Cardiac muscle cell (in vitro differentiated cells and primary cell): ENCODE measurements around the gene MYO1C. TPM values are rescaled to one million over a fixed set of nuclear protein-coding genes. Genes with fewer than 3 reads are reported as not detected.

Experiments
- DNase-seq, 2 donors: peaks; one replicate each; pipeline versions ENCODE4 v3.0.0 to v3.0.0-alpha.2; 2010 to 2017; ENCODE audit warnings: low read depth in 1 of 2, low spot score in 1 of 2
- H3K27ac ChIP-seq: fragments of 200-600 bp; sonication (generic); 2 replicates; pipeline ENCODE4 v1.5.1; 2016
- H3K27me3 ChIP-seq: fragments of 200-600 bp; sonication (generic); 2 replicates; pipeline ENCODE4 v1.6.0; 2016; ENCODE audit warnings: control low read depth
- H3K36me3 ChIP-seq: fragments of 200-600 bp; sonication (generic); 2 replicates; pipeline ENCODE4 v1.5.1; 2016; ENCODE audit warnings: control low read depth
- H3K4me1 ChIP-seq: fragments of 200-600 bp; sonication (generic); 2 replicates; pipeline ENCODE4 v1.8.1; 2017; ENCODE audit warnings: low read depth, mild to moderate bottlenecking, mixed run types
- H3K4me3 ChIP-seq: fragments of 200-600 bp; sonication (generic); 2 replicates; pipeline ENCODE4 v1.5.1; 2016; ENCODE audit warnings: mild to moderate bottlenecking
- H3K9me3 ChIP-seq: fragments of 200-600 bp; sonication (generic); 2 replicates; pipeline ENCODE4 v1.5.1; 2017; ENCODE audit warnings: low read depth, mild to moderate bottlenecking, control low read depth
- polyA plus RNA-seq: library from polyadenylated mRNA; unstranded; fragments of >200 nt; fragmentation: Nextera tagmentation; extraction: Ambion mirVana; gene quantifications from 2 replicates; pipeline ENCODE4 v1.2.1, GENCODE V29; 2016
- total RNA-seq: library from RNA; depleted of rRNA; stranded (reverse); fragments of >200 nt; gene quantifications from 2 replicates; pipeline ENCODE4 v1.2.3, GENCODE V29; 2016
- TF ChIP-seq, protein P1 (sequence below): IDR thresholded peaks from 2 replicates; pipeline ENCODE4 v1.5.1; 2012; ENCODE audit warnings: low read depth, mild to moderate bottlenecking, low read length

Gene MYO1C
- total and polyA plus RNA-seq, 2 experiments from 2014 or later, result 34.1 to 63.9 TPM

DNA sequence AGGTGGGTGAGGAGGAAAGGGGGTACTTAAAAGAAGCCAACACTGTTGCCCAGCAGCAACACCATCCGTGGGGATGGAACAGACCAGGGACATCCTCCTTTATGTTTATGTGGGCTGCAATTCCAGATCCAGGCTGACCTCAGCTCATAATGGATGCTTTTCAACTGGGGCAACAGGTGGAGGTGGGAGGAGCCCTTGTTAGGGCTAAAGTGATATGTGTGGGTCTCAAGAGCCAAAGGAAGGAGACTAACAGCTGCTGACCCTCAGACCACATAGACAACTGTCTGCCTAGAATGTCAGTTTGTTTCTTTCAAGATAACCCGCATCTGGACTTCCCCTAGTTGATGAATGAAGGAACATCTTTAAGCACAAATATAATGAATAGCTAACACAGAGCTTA lies 25.9 kb upstream of the MYO1C start:
- H3K9me3 ChIP-seq, result no peaks in the 10 kb centered on the region
- H3K4me1 ChIP-seq, result peaks cover 4% of the 10 kb centered on the region
- H3K4me3 ChIP-seq, result no peak overlapping the region
- H3K36me3 ChIP-seq, result no peaks in the 10 kb centered on the region
- no peak overlapping the region for H3K27ac ChIP-seq
- TF ChIP-seq, protein P1, sequence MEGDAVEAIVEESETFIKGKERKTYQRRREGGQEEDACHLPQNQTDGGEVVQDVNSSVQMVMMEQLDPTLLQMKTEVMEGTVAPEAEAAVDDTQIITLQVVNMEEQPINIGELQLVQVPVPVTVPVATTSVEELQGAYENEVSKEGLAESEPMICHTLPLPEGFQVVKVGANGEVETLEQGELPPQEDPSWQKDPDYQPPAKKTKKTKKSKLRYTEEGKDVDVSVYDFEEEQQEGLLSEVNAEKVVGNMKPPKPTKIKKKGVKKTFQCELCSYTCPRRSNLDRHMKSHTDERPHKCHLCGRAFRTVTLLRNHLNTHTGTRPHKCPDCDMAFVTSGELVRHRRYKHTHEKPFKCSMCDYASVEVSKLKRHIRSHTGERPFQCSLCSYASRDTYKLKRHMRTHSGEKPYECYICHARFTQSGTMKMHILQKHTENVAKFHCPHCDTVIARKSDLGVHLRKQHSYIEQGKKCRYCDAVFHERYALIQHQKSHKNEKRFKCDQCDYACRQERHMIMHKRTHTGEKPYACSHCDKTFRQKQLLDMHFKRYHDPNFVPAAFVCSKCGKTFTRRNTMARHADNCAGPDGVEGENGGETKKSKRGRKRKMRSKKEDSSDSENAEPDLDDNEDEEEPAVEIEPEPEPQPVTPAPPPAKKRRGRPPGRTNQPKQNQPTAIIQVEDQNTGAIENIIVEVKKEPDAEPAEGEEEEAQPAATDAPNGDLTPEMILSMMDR, result no peak
- H3K27me3 ChIP-seq, result no peaks in the 10 kb centered on the region
- no peak for DNase-seq

DNA sequence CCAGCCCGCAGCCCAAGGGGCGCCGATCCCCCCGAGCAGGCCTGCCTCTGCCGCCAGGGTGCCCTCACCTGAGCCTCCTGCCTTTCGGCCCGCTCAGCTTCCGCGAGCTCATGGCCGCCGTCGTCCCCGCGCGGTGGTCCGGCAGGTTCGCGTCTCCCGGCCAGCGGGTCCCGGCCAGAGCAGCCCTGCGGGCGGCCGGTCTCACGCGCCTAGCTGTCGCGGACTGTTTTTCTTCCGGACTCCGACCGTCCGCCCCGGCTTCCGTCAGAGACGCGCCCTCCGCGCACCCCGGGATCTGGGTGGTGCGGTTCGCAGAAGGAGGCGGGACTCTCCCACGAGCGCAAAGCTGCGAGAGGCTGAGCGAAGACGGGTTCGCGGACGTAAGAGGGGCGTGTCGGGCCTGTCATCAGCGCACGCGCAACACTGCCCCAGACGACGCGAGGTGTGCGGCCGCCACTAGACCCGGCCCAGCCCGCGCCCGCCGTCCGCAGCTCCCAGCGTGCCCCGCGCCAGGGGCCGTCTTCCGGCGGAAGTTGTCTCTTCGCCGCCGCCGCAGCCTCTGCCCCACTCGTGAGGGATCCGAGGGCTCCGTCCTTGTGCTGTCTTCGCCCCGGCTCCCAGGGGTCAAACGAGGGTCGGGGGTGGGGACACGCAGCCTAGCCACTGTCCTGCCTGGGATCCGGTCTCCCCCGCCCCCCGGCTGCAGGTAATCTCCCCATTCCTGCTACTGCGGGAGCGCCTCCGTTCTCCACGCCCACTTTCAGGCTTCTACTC lies 24.1 kb upstream of the MYO1C start, which contains the start of gene INPP5K:
Gene INPP5K (minus strand): TSS at position 225 of the 774 bp plus-strand sequence. CDS start 113 bp downstream, at position 112.
- Histone ChIP-seq H3K27ac (peak within 1 kb of the TSS; percentile 94), H3K4me1 (peaks cover 4% of the 10 kb centered on the region)
- TF ChIP-seq, protein P1, result no peak

DNA sequence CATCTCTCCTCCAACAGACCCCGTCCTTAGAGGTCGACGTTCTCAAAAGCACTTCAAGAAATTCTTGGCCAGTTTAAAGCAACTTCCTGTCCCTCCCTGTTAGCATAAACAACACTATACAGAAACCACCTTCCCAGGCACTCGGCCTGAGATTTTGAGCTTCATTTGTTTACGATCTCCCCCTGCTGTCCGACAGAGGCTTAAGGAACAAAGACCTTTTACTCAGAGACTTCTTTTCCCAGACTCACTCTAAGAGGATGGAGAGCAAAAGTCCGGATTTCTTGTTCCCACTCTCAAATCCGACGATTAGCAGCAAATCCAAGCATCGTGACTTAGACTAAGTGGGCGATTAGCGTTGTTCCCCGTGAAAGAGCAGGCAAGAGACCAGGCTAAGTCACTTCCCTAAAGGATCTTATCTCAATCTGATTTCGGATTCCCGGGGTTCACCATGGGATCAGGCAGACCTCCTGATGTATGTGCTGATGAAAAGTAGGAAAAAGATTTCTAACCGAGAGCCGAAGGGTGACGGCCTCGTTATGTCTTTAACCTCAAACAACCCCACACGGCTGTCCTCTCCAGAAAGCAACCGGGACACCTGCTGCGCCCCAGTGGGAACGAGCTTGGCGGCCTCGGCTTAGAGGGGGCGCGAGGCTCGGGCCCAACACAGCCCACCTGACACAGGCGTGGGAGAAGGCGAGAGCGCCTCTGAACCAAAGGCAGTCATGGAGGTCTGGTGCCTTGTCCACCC lies 23.3 kb upstream of the MYO1C start:
- peak overlapping the region; percentile 85 for H3K4me3 ChIP-seq
- H3K27ac ChIP-seq, result peak overlapping the region; percentile 72
- H3K9me3 ChIP-seq, result no peaks in the 10 kb centered on the region
- H3K4me1 ChIP-seq, result peaks cover 4% of the 10 kb centered on the region
- peak; percentile 78 to 93 for DNase-seq
- no peaks in the 10 kb centered on the region for H3K27me3 ChIP-seq
- TF ChIP-seq, protein P1, result peak; percentile 71
- H3K36me3 ChIP-seq, result no peaks in the 10 kb centered on the region

More for the DNA sequence above, 24.1 kb upstream of the MYO1C start, which contains the start of gene INPP5K:
- H3K9me3 ChIP-seq, result no peaks in the 10 kb centered on the region
- no peaks in the 10 kb centered on the region for H3K36me3 ChIP-seq
- H3K4me3 ChIP-seq, result peak within 1 kb of the TSS; percentile 85
- DNase-seq, result peak; percentile 99
- no peaks in the 10 kb centered on the region for H3K27me3 ChIP-seq

DNA sequence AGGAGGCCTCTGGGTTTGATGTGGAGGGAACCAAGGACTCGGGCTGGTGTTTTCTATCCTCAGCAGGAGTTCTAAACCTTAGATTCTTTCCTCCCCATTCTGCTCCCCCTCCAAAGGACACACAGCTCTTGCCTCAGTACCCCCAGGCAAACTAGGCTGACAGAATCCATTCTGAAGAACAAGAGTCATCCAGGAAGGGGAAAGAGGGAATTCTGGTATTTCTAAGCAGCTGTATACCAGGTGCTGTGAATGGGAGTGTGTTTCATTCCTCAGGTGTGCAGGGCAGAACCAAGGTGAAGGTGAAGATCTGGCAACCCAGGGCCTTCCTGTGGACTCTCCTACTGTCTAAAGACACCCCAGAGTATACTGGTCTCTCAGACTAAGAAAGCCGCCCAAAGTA lies 19.9 kb upstream of the MYO1C start:
- Histone ChIP-seq H3K36me3 (no peaks in the 10 kb centered on the region), H3K4me1 (peaks cover 4% of the 10 kb centered on the region), H3K9me3 (no peaks in the 10 kb centered on the region), H3K27ac (no peak overlapping the region), H3K4me3 (no peak overlapping the region), H3K27me3 (no peaks in the 10 kb centered on the region)
- TF ChIP-seq, protein P1, result no peak
- DNase-seq, result no peak

DNA sequence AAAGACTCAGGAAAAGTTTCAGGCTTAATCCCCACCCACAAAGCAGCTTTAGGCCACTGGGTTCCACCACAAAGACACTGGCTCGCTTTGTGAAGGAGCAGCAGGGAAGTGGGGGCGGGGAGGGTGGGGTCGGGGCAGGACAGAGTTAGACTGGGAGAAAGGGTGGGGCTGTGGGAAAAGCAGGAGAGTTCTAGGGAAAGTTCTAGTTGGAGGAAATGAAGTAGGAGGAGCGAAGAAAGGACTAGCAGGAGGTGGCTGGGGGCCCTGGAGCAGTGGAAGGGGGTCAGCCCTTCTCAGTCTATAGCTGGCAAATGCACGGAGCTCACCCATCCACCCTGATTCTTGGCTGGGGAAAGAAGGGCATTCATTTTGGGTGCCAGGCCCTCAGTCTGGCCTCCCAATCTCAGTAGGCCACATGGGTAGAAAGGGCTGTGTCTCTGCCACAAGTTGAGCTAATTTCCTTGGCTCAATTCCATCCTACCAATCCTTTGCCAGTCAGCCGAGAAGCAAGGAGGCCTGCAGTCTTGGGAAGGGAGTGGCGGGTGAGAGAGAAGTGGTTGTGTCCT lies 19.4 kb upstream of the MYO1C start:
- TF ChIP-seq, protein P1, result no peak
- peak in 1 of 2 donors; percentile 58 for DNase-seq
- no peak overlapping the region for H3K27ac ChIP-seq

More for the DNA sequence above, 19.4 kb upstream of the MYO1C start:
- Histone ChIP-seq H3K27me3 (no peaks in the 10 kb centered on the region), H3K4me3 (no peak overlapping the region), H3K36me3 (no peaks in the 10 kb centered on the region), H3K4me1 (peaks cover 5% of the 10 kb centered on the region), H3K9me3 (no peaks in the 10 kb centered on the region)
